AG10803 (cell line): Measurements from ENCODE around the gene LASP1NB.
"Not testable (repeated sequence)": the region's sequence is repeated elsewhere in the genome, so short reads cannot be mapped to it uniquely, and the experiment has no call there.

Source experiments
- DNase-seq: peaks from one replicate; pipeline ENCODE4 v3.0.0; 2010; ENCODE audit warnings: low read depth
- H3K4me3 ChIP-seq: 2 replicates; pipeline ENCODE4 v1.5.1; 2011; ENCODE audit warnings: mild to moderate bottlenecking, low read length, control low read depth
- CTCF ChIP-seq: conservative IDR thresholded peaks from 2 replicates; pipeline ENCODE4 v1.5.1; 2011; ENCODE audit warnings: mild to moderate bottlenecking, low read length, control low read depth, inconsistent platforms

LASP1NB gene

GRCh38 chr17:38970128-38970527, 44.7 kb downstream of the LASP1NB start:
- no peak overlapping the region for H3K4me3 ChIP-seq
- DNase-seq = no peak
- TF ChIP-seq CTCF = no peak

GRCh38 chr17:38970804-38971203, 45.4 kb downstream of the LASP1NB start:
- no peak for TF ChIP-seq CTCF
- no peak for DNase-seq
- no peak overlapping the region for H3K4me3 ChIP-seq

GRCh38 chr17:38976187-38976551, 50.8 kb downstream of the LASP1NB start:
- DNase-seq = peak; percentile 92

GRCh38 chr17:38978180-38978579, 52.8 kb downstream of the LASP1NB start:
- no peak overlapping the region for H3K4me3 ChIP-seq
- DNase-seq = no peak
- no peak for TF ChIP-seq CTCF

More at GRCh38 chr17:38976187-38976551, 50.8 kb downstream of the LASP1NB start:
- H3K4me3 ChIP-seq = not testable (repeated sequence)
